OCI-LY3 (cell line): Measurements from ENCODE around the gene CCDC9B.

Experiments used
- CTCF ChIP-seq: fragments of 200-600, 300-600 bp; sonication (generic); IDR thresholded peaks from 2 replicates; pipeline ENCODE4 v1.5.1; 2014; ENCODE audit warnings: antibody characterized with exemption, low read length, low read depth
- EZH2phosphoT487 ChIP-seq: fragments of 200-600 bp; shearing (Covaris generic); IDR thresholded peaks from 2 replicates; pipeline ENCODE4 v1.6.1; 2018; ENCODE audit warnings: antibody characterized with exemption, mixed run types, low read depth

GRCh38 chr15:40281801-40282146, 59.0 kb downstream of the CCDC9B start:
- TF ChIP-seq EZH2phosphoT487 (no peak), CTCF (no peak)
